ENCODE data around the gene KLHL29. TPM values are rescaled to one million over a fixed set of nuclear protein-coding genes. Genes with fewer than 3 reads are reported as not detected.
A peak's percentile ranks its signal among the peaks of the same experiment; 100 is the strongest.

Gene KLHL29
- total RNA-seq, 1 donor from 2014 or later: 8.4 TPM

DNA sequence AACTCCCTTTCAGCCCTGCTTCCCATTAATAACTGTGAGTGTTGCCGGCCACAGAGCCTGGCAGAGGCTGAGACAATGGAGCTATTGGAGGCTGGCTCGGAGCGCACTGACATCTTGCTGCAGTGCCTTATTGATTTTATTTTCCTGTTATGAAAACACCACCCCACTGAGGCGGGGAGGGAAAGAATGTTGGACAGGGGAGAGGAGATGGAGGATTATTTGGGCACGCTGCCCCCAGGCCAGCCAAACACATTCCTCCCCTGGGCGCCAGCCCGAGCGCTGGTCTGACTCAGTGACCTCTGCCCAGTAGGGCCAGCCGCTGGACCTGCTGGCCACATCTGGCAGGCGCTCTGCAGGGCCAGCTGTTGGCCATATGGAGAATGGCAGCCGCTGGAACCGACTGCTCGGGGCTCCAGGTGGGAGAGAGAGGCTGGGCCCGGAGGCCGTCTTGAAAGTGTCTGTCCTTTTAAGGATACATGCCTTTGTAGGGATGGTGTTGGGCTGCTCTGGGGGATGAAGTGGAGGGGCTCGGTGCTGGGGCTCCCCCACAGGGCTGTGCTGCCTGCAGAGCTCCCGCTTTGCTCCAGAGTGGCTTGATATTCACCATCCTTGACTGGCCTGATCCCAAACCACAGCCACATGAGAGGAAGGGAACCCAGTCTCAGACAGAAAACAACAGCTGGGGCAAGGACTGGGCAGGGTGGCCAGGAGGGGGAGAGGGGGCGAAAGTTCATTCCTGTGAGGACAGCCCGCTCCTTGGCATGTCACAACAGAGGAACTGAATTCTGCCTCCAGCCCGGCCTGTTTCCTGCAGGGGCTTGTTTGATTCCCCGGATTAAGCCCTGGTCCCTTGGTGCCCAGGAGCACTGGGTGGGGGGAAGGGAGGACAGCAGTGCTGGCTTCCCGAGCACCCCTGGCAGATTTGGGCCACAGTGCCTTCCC, 179.0 kb downstream of the KLHL29 start:
- DNase-seq (ENCODE audit: low read depth, low spot score): no peak
- Mint-ChIP-seq H3K36me3 (ENCODE audit: low read depth) (no peaks in the 10 kb centered on the region), H3K27ac (ENCODE audit: unreplicated experiment) (peak overlapping the region; percentile 96), H3K27me3 (ENCODE audit: low read depth) (no peaks in the 10 kb centered on the region), H3K4me3 (peak overlapping the region; percentile 2), H3K9me3 (no peaks in the 10 kb centered on the region), H3K4me1 (peaks cover 36% of the 10 kb centered on the region)
- TF ChIP-seq CTCF (conservative IDR thresholded peaks at IDR 0.05): no peak

DNA sequence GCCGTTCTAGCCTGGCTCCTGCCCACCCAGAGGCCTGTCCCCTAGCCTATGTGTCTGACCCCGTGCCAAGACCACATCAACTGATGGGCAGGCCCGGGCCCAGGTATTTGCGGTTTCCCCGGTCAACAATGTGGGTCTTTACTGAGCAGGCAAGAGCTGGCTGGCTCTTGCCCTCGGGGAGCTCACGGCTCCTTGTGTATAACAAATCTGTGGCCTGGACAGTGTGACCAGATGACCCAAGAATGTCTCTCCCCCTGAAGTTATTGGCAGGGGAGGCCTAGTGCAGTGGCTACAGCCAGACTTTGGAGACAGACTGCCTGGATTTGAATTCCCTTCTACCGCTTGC, 179.6 kb downstream of the KLHL29 start:
- Mint-ChIP-seq H3K9me3 (no peaks in the 10 kb centered on the region), H3K4me1 (peaks cover 36% of the 10 kb centered on the region), H3K36me3 (ENCODE audit: low read depth) (no peaks in the 10 kb centered on the region), H3K4me3 (no peak overlapping the region), H3K27ac (ENCODE audit: unreplicated experiment) (no peak overlapping the region), H3K27me3 (ENCODE audit: low read depth) (no peaks in the 10 kb centered on the region)
- DNase-seq (ENCODE audit: low read depth, low spot score): no peak
- no peak for TF ChIP-seq CTCF (conservative IDR thresholded peaks at IDR 0.05)

GRCh38 chr2:23565374-23565773, 180.4 kb downstream of the KLHL29 start:
- peaks cover 36% of the 10 kb centered on the region for H3K4me1 Mint-ChIP-seq
- no peak overlapping the region for H3K27ac Mint-ChIP-seq (ENCODE audit: unreplicated experiment)
- DNase-seq (ENCODE audit: low read depth, low spot score): no peak
- TF ChIP-seq CTCF (conservative IDR thresholded peaks at IDR 0.05): no peak
- H3K36me3 Mint-ChIP-seq (ENCODE audit: low read depth): no peaks in the 10 kb centered on the region
- H3K4me3 Mint-ChIP-seq: no peak overlapping the region
- no peaks in the 10 kb centered on the region for H3K9me3 Mint-ChIP-seq
- H3K27me3 Mint-ChIP-seq (ENCODE audit: low read depth): no peaks in the 10 kb centered on the region

- Mint-ChIP-seq H3K36me3 (ENCODE audit: low read depth) (no peaks in the 10 kb centered on the region), H3K9me3 (no peaks in the 10 kb centered on the region), H3K4me1 (peaks cover 36% of the 10 kb centered on the region), H3K27ac (ENCODE audit: unreplicated experiment) (no peak overlapping the region), H3K4me3 (no peak overlapping the region), H3K27me3 (ENCODE audit: low read depth) (no peaks in the 10 kb centered on the region)
- TF ChIP-seq CTCF (conservative IDR thresholded peaks at IDR 0.05): no peak
- no peak for DNase-seq (ENCODE audit: low read depth, low spot score)
Observed at GRCh38 chr2:23565814-23566213, 180.8 kb downstream of the KLHL29 start.

DNA sequence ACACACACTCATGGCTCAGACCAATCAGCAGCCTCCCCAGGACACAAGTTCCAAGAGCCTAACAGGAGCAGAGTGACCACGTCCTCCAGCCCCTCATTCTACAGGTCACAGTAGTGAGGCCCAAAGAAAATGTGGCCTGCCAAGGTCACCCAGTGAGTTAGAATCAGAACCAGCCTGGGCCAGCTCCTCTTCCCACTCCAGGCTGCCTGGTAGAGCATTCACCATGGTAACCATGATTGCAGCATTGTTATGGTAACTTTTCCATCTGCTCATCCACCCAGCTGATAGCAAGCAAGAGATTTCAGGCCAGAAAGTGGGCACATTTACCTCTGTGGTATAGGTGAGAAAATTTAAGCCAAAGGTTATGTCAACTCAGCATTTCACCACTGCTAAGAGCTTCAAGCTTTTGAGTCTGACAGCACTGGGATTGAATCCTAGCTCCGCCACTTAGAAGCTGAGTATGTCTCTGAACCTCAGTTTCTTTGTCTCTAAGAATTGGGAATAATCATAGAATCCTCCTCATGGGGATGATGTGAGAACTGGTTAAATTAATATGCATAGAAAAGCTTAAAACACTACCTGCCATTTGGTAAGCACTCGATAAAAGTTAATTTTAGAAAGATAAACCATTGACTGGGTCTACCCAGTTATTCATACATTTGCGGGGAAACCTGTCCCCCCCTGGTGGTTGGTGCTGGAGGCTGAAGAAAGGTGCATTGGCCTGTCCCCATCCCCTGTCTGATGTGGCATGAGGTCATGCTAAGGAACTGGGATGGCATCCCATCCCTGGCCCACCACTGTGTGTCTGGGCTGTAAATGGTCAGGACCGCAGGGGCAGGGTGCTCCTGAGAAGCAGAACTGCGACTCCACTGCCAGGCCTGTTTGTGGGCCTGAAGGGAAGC, 181.5 kb downstream of the KLHL29 start:
- TF ChIP-seq CTCF (conservative IDR thresholded peaks at IDR 0.05): peak; percentile 56
- H3K9me3 Mint-ChIP-seq: no peaks in the 10 kb centered on the region
- no peak for DNase-seq (ENCODE audit: low read depth, low spot score)
- no peaks in the 10 kb centered on the region for H3K36me3 Mint-ChIP-seq (ENCODE audit: low read depth)
- no peak overlapping the region for H3K4me3 Mint-ChIP-seq
- peaks cover 38% of the 10 kb centered on the region for H3K4me1 Mint-ChIP-seq
- no peak overlapping the region for H3K27ac Mint-ChIP-seq (ENCODE audit: unreplicated experiment)
- no peaks in the 10 kb centered on the region for H3K27me3 Mint-ChIP-seq (ENCODE audit: low read depth)
